Panc1 (cell line): Measurements from ENCODE around the gene LRRC42.

Source experiments
- POLR2AphosphoS5 ChIP-seq: IDR thresholded peaks from 2 replicates; pipeline ENCODE4 v1.6.1; 2012; ENCODE audit warnings: mild to moderate bottlenecking, low read depth, low read length, moderate library complexity
- SIN3A ChIP-seq: IDR thresholded peaks from 2 replicates; pipeline ENCODE4 v1.6.1; 2012; ENCODE audit warnings: low read depth, mild to moderate bottlenecking, low read length, moderate library complexity, borderline replicate concordance; ENCODE audit not compliant: insufficient read depth
- TCF7L2 ChIP-seq: IDR thresholded peaks from 2 replicates; pipeline ENCODE4 v1.6.1; 2011; ENCODE audit warnings: mild to moderate bottlenecking, low read depth, low read length, inconsistent platforms
- TF ChIP-seq, protein P1 (sequence below): fragments of 450-650 bp; IDR thresholded peaks from 2 replicates; pipeline ENCODE4 v1.5.1; 2017; ENCODE audit warnings: mild to moderate bottlenecking
- TF ChIP-seq, protein P2 (sequence below), 2 experiments: IDR thresholded peaks; 2 replicates each; pipeline ENCODE4 v1.6.1; 2011 to 2012; ENCODE audit warnings: low read depth in 2 of 2, control low read depth in 1 of 2, low read length in 1 of 2, mild to moderate bottlenecking in 1 of 2, moderate library complexity in 1 of 2; ENCODE audit not compliant: insufficient read depth in 1 of 2

DNA sequence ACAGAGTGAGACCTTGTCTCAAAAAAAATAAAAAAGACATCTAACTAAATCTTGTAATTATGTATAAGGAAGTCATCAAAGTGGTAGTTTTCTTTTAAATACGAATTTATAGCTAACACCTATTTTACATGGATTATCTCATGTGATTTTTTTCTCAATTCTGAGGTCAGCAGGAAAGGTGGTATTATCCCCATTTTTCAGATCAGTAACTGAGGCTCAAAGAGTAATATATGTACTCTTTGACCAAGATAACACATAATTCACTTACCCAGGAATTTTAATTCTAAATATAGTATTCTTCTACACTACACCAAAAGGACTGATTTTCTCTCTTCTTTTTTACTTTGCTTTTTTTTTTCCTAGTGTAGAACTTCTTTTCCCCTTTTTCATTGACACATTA is 9.7 kb upstream of the LRRC42 start:
- TF ChIP-seq, protein P1, sequence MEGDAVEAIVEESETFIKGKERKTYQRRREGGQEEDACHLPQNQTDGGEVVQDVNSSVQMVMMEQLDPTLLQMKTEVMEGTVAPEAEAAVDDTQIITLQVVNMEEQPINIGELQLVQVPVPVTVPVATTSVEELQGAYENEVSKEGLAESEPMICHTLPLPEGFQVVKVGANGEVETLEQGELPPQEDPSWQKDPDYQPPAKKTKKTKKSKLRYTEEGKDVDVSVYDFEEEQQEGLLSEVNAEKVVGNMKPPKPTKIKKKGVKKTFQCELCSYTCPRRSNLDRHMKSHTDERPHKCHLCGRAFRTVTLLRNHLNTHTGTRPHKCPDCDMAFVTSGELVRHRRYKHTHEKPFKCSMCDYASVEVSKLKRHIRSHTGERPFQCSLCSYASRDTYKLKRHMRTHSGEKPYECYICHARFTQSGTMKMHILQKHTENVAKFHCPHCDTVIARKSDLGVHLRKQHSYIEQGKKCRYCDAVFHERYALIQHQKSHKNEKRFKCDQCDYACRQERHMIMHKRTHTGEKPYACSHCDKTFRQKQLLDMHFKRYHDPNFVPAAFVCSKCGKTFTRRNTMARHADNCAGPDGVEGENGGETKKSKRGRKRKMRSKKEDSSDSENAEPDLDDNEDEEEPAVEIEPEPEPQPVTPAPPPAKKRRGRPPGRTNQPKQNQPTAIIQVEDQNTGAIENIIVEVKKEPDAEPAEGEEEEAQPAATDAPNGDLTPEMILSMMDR = no peak
- TF ChIP-seq POLR2AphosphoS5 = no peak
- TF ChIP-seq, protein P2, sequence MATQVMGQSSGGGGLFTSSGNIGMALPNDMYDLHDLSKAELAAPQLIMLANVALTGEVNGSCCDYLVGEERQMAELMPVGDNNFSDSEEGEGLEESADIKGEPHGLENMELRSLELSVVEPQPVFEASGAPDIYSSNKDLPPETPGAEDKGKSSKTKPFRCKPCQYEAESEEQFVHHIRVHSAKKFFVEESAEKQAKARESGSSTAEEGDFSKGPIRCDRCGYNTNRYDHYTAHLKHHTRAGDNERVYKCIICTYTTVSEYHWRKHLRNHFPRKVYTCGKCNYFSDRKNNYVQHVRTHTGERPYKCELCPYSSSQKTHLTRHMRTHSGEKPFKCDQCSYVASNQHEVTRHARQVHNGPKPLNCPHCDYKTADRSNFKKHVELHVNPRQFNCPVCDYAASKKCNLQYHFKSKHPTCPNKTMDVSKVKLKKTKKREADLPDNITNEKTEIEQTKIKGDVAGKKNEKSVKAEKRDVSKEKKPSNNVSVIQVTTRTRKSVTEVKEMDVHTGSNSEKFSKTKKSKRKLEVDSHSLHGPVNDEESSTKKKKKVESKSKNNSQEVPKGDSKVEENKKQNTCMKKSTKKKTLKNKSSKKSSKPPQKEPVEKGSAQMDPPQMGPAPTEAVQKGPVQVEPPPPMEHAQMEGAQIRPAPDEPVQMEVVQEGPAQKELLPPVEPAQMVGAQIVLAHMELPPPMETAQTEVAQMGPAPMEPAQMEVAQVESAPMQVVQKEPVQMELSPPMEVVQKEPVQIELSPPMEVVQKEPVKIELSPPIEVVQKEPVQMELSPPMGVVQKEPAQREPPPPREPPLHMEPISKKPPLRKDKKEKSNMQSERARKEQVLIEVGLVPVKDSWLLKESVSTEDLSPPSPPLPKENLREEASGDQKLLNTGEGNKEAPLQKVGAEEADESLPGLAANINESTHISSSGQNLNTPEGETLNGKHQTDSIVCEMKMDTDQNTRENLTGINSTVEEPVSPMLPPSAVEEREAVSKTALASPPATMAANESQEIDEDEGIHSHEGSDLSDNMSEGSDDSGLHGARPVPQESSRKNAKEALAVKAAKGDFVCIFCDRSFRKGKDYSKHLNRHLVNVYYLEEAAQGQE (IDR thresholded peaks at IDR 0.05; ENCODE audit: insufficient read depth in 1 of 2, low read depth in 2 of 2, low read length in 1 of 2) = no peak
- TF ChIP-seq SIN3A = no peak
- TF ChIP-seq TCF7L2 = no peak
